GM23338 (cell line): Measurements from ENCODE around the gene GLUD2. TPM values are rescaled to one million over a fixed set of nuclear protein-coding genes. Genes with fewer than 3 reads are reported as not detected.

ENCODE experiments used
- ATAC-seq: fragments of 200-7000 bp; cut with Tn5 transposase; 3 replicates; pipeline ENCODE4 v1.9.1; 2020
- DNase-seq: peaks from one replicate; pipeline ENCODE4 v3.0.0-alpha.2; 2015; ENCODE audit warnings: low spot score
- H2AFZ ChIP-seq: fragments of 200-600 bp; sonication (generic); 2 replicates; pipeline ENCODE4 v1.8.0; 2016; ENCODE audit warnings: antibody characterized with exemption, mild to moderate bottlenecking, moderate library complexity
- H3F3A ChIP-seq: fragments of 200-600 bp; sonication (generic); replicated peaks from 2 replicates; pipeline ENCODE4 v1.8.0; 2017; ENCODE audit warnings: antibody characterized with exemption, mixed run types, low read depth
- H3K27ac ChIP-seq: fragments of 200-600 bp; sonication (generic); 2 replicates; pipeline ENCODE4 v1.6.1; 2016; ENCODE audit warnings: low read depth
- H3K27me3 ChIP-seq: fragments of 200-600 bp; sonication (generic); 2 replicates; pipeline ENCODE4 v1.8.0; 2016; ENCODE audit warnings: mild to moderate bottlenecking, mixed run types, moderate library complexity; ENCODE audit not compliant: insufficient read depth
- H3K36me3 ChIP-seq: fragments of 200-600 bp; sonication (generic); 2 replicates; pipeline ENCODE4 v1.8.0; 2016; ENCODE audit warnings: mild to moderate bottlenecking; ENCODE audit not compliant: insufficient read depth
- H3K4me1 ChIP-seq: fragments of 200-600 bp; sonication (generic); 2 replicates; pipeline ENCODE4 v1.8.0; 2016; ENCODE audit warnings: mild to moderate bottlenecking, moderate library complexity; ENCODE audit not compliant: insufficient read depth
- H3K4me2 ChIP-seq: fragments of 200-600 bp; sonication (generic); 2 replicates; pipeline ENCODE4 v1.7.1; 2017; ENCODE audit warnings: mixed run types
- H3K4me3 ChIP-seq: fragments of 200-600 bp; sonication (generic); 2 replicates; pipeline ENCODE4 v1.6.1; 2016; ENCODE audit warnings: mixed run types
- H3K79me2 ChIP-seq: fragments of 200-600 bp; sonication (generic); replicated peaks from 2 replicates; pipeline ENCODE4 v1.8.0; 2017; ENCODE audit warnings: mild to moderate bottlenecking; ENCODE audit not compliant: insufficient read depth
- H3K9me2 ChIP-seq: fragments of 200-600 bp; sonication (generic); 2 replicates; pipeline ENCODE4 v1.8.0; 2017; ENCODE audit not compliant: insufficient read depth
- H4K20me1 ChIP-seq: fragments of 200-600 bp; sonication (generic); replicated peaks from 2 replicates; pipeline ENCODE4 v1.8.0; 2017; ENCODE audit warnings: mild to moderate bottlenecking; ENCODE audit not compliant: insufficient read depth
- H3K27ac Mint-ChIP-seq: 2 replicates; pipeline ENCODE4 v1.8.0; 2020; ENCODE audit warnings: inconsistent platforms, mild to moderate bottlenecking, moderate library complexity, mixed read lengths
- H3K27me3 Mint-ChIP-seq: 3 replicates; pipeline ENCODE4 v1.8.0; 2022; ENCODE audit warnings: low read depth, mild to moderate bottlenecking, moderate library complexity, mixed read lengths, inconsistent platforms; ENCODE audit not compliant: insufficient read depth, poor library complexity
- H3K36me3 Mint-ChIP-seq: 3 replicates; pipeline ENCODE4 v1.8.0; 2021; ENCODE audit warnings: low read depth, mild to moderate bottlenecking, inconsistent platforms, moderate library complexity, mixed read lengths
- H3K4me1 Mint-ChIP-seq: 3 replicates; pipeline ENCODE4 v1.8.0; 2020; ENCODE audit warnings: mild to moderate bottlenecking, inconsistent platforms, mixed read lengths
- H3K4me3 Mint-ChIP-seq: 3 replicates; pipeline ENCODE4 v1.8.0; 2021; ENCODE audit warnings: moderate library complexity, mild to moderate bottlenecking, inconsistent platforms, mixed read lengths
- H3K9me3 Mint-ChIP-seq: 3 replicates; pipeline ENCODE4 v1.8.0; 2020; ENCODE audit warnings: moderate library complexity, mild to moderate bottlenecking, inconsistent platforms, mixed read lengths
- CREB1 ChIP-seq: fragments of 250-450 bp; sonication (Bioruptor Pico); IDR thresholded peaks from 2 replicates; pipeline ENCODE4 v1.5.0; 2020; ENCODE audit warnings: low read depth, mild to moderate bottlenecking, moderate library complexity
- CTCF ChIP-seq, 2 experiments: fragments of 200-600 bp in 1 of 2; sonication (generic) in 1 of 2; conservative IDR thresholded peaks; 2 replicates each; pipeline versions ENCODE4 v1.5.1 to v1.6.1; 2016 to 2017; ENCODE audit warnings: antibody characterized with exemption in 2 of 2, low read depth in 2 of 2, mild to moderate bottlenecking in 2 of 2, moderate library complexity in 1 of 2
- ETS1 ChIP-seq: IDR thresholded peaks from 2 replicates; pipeline ENCODE4 v1.6.1; 2016; ENCODE audit warnings: antibody characterized with exemption
- EZH2 ChIP-seq: fragments of 200-600 bp; sonication (generic); IDR thresholded peaks from one replicate; pipeline ENCODE4 v1.8.0; 2017; ENCODE audit warnings: antibody characterized with exemption, mild to moderate bottlenecking, low read depth; ENCODE audit not compliant: unreplicated experiment
- EZH2phosphoT487 ChIP-seq: fragments of 200-600 bp; sonication (generic); IDR thresholded peaks from one replicate; pipeline ENCODE4 v1.8.1; 2018; ENCODE audit warnings: antibody characterized with exemption; ENCODE audit not compliant: unreplicated experiment
- JUNB ChIP-seq: IDR thresholded peaks from one replicate; pipeline ENCODE4 v1.6.1; 2016; ENCODE audit warnings: antibody characterized with exemption; ENCODE audit not compliant: unreplicated experiment
- NANOG ChIP-seq: IDR thresholded peaks from 2 replicates; pipeline ENCODE4 v1.6.1; 2016; ENCODE audit warnings: antibody characterized with exemption, borderline replicate concordance
- POLR2AphosphoS5 ChIP-seq: IDR thresholded peaks from 2 replicates; pipeline ENCODE4 v1.6.1; 2016; ENCODE audit warnings: antibody characterized with exemption, low read depth
- REST ChIP-seq: IDR thresholded peaks from one replicate; pipeline ENCODE4 v1.6.1; 2018; ENCODE audit warnings: antibody characterized with exemption; ENCODE audit not compliant: unreplicated experiment
- STAT1 ChIP-seq: IDR thresholded peaks from one replicate; pipeline ENCODE4 v1.6.1; 2016; ENCODE audit warnings: antibody characterized with exemption; ENCODE audit not compliant: unreplicated experiment
- ZNF114 ChIP-seq: fragments of 250-450 bp; sonication (Bioruptor Pico); IDR thresholded peaks from 2 replicates; pipeline ENCODE4 v1.5.0; 2020; ENCODE audit warnings: mild to moderate bottlenecking, moderate library complexity
- ZNF331 ChIP-seq: fragments of 250-450 bp; sonication (Bioruptor Pico); IDR thresholded peaks from 2 replicates; pipeline ENCODE4 v1.5.0; 2020; ENCODE audit warnings: low read depth, mild to moderate bottlenecking, moderate library complexity
- ZNF462 ChIP-seq: fragments of 250-450 bp; sonication (Bioruptor Pico); IDR thresholded peaks from 2 replicates; pipeline ENCODE4 v1.5.0; 2020; ENCODE audit warnings: mild to moderate bottlenecking, moderate library complexity
- polyA plus RNA-seq: library from polyadenylated mRNA; unstranded; fragments of >200 nt; fragmentation: Nextera tagmentation; extraction: Ambion mirVana; gene quantifications from 2 replicates; pipeline ENCODE4 v1.2.1, GENCODE V29; 2016
- total RNA-seq: library from RNA; depleted of rRNA; stranded (reverse); fragments of >200 nt; shearing (Covaris generic); gene quantifications from 2 replicates; pipeline ENCODE4 v1.2.3, GENCODE V29; 2014

Gene GLUD2
- total and polyA plus RNA-seq, 2 experiments from 2014 or later: 0.16 to 1.5 TPM

- Histone ChIP-seq H3K9me2 (no peaks in the 10 kb centered on the region), H2AFZ (no peak overlapping the region), H3K27me3 (no peaks in the 10 kb centered on the region), H3F3A (no peaks in the 10 kb centered on the region), H3K27ac (no peak overlapping the region), H3K4me3 (no peak overlapping the region), H3K4me2 (no peak overlapping the region), H3K4me1 (no peaks in the 10 kb centered on the region), H3K79me2 (no peaks in the 10 kb centered on the region), H3K36me3 (no peaks in the 10 kb centered on the region), H4K20me1 (no peaks in the 10 kb centered on the region)
- no peaks in the 10 kb centered on the region; the same call in 2 of the 3 replicates for H3K36me3 Mint-ChIP-seq
- no peak overlapping the region for H3K27ac Mint-ChIP-seq
- no peak for TF ChIP-seq EZH2
- TF ChIP-seq EZH2phosphoT487: no peak
- no peak for TF ChIP-seq POLR2AphosphoS5
- TF ChIP-seq CTCF (conservative IDR thresholded peaks at IDR 0.05; ENCODE audit: low read depth in 2 of 2): no peak
- TF ChIP-seq STAT1: no peak
- TF ChIP-seq JUNB: no peak
- TF ChIP-seq ZNF462: no peak
- TF ChIP-seq REST: no peak
- TF ChIP-seq ZNF331 (CRISPR knock-in tag): no peak
- TF ChIP-seq ETS1: no peak
- no peak for TF ChIP-seq CREB1
- no peak for TF ChIP-seq NANOG
- no peak for TF ChIP-seq ZNF114 (CRISPR knock-in tag)
- H3K27me3 Mint-ChIP-seq: no peaks in the 10 kb centered on the region
- ATAC-seq (no peak), DNase-seq (no peak)
- no peak overlapping the region for H3K4me3 Mint-ChIP-seq
- H3K9me3 Mint-ChIP-seq: peaks cover 4% of the 10 kb centered on the region; the same call in 2 of the 3 replicates
- peaks cover 6% of the 10 kb centered on the region; the same call in 2 of the 3 replicates for H3K4me1 Mint-ChIP-seq
Observed at GRCh38 chrX:121085612-121086010, 38.2 kb downstream of the GLUD2 start.
